HG03432 (cell line): ENCODE data around the gene MAOA.
"Not testable (repeated sequence)": the region's sequence is repeated elsewhere in the genome, so short reads cannot be mapped to it uniquely, and the experiment has no call there.

ENCODE experiments used
- ATAC-seq: cut with Tn5 transposase; IDR thresholded peaks from one replicate; pipeline ENCODE4 v1.9.1; 2021; ENCODE audit warnings: mild to moderate bottlenecking, moderate library complexity; ENCODE audit not compliant: unreplicated experiment

MAOA gene

DNA sequence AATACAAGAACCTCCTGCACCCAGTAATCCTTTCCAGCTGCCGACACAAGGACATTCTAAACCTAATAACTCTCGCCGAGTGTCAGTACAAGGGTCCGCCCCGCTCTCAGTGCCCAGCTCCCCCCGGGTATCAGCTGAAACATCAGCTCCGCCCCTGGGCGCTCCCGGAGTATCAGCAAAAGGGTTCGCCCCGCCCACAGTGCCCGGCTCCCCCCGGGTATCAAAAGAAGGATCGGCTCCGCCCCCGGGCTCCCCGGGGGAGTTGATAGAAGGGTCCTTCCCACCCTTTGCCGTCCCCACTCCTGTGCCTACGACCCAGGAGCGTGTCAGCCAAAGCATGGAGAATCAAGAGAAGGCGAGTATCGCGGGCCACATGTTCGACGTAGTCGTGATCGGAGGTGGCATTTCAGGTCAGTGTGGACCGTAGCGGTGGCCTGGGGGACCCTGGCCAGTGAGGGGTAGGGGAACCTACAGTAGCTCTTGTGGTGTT, at the start of gene MAOA:
TSS of gene MAOA (plus strand) at position 295 of the 490 bp plus-strand sequence. CDS start at position 338, 43 bp downstream.
- ATAC-seq = no peak

DNA sequence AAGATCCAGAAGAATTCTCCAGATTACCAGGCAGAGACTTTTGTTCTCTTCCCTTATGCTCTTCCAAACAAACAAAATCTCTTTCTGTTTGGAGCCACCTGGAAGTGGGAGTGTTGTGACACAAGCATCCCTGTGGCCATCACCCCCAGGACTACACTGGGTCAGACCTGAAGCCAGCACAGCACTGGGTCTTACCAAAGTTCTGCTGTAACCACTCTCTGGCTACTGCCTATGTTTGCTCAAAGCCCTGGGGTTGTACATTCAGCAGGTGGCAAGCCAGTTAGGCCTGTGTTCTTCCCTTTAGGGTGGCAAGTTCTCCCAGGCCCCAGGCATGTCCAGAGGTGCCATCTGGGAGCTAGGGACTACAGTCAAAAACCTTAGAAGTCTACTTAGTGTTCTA, 43.7 kb upstream of the MAOA start:
- no peak for ATAC-seq

DNA sequence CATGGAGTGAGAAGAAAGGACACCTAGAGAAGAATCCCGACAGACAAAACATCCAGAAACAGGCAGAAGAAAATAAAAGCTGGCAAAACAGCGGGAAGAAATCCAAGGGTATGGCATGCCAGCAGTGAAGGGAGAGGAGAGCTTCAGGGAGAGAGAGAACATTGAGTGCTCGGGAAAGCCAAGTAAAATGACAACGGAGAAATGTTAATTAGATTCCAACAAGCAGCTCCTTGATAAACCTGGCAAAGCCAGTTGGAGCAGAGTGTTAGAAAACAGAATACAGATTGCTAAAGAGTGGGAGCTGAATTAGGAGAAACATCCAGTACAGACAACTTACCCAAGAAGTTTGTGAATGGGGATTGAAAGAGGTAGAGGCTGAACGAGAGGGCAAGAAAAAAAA, 40.4 kb upstream of the MAOA start:
- no peak for ATAC-seq

- no peak for ATAC-seq
Measured at GRCh38 chrX:43618366-43619205, 37.5 kb upstream of the MAOA start.

GRCh38 chrX:43619861-43620260, 36.2 kb upstream of the MAOA start:
- ATAC-seq = not testable (repeated sequence)

- no peak for ATAC-seq
Measured at GRCh38 chrX:43627147-43627546, 29.0 kb upstream of the MAOA start.

DNA sequence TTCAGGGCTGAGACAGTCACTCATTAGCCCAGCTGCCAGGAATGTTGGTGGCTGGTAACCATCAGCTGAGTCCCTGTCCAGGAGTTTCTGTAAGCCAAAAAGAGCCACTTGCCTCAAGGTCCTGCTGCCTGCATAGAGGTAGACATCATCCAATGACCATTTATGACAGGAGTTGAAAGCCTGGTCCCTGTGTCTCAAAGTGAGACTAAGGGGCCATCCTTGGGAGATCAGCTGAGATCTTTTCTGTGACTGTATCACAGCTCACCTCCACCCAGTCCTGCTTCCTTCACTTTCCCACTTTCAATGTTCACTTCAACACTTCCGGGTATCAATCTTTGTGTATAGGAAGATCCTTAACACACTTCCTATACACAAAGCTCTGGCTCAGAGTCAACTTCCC, 28.4 kb upstream of the MAOA start:
- ATAC-seq = no peak

DNA sequence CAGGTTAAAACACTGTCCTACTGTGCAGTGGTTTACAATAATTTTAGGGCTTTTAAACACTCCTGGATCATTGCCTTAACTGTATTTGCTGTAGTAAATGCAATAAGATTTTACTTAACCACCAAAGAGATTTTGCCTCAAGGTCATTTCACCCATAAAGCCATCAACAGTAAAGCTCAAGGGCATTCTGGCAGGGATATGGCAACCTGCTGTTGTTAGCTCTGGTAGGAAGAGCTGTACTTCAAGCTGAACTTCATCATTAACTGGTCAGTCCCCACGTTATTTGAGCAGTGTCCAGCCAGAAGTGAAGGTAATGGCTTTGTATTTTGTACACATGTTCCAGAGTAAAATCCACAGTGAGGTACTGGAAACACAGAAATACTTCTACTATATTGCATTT, 26.9 kb upstream of the MAOA start:
- ATAC-seq = no peak

GRCh38 chrX:43631841-43632240, 24.3 kb upstream of the MAOA start:
- ATAC-seq = no peak

DNA sequence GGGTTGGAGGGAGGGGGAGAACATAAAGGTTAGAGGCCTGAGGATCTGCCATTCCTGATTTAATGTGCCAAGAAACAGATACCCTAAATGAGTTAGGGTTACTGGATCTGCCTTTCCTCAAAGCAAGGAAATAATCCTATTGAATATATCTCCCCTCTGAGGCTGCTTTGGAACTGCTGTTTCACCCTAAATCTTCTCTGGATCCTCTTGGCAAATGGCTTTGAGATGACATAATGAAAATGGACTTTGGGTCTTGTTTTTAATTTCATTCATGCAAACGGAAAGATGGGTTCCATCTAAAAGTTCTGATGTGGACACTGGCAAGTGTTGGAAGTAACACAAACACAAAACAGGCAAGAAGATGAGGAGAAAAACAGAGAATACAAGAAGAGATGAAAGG, 23.0 kb upstream of the MAOA start:
- no peak for ATAC-seq

- no peak for ATAC-seq
Measured at GRCh38 chrX:43633757-43634156, 22.3 kb upstream of the MAOA start.

DNA sequence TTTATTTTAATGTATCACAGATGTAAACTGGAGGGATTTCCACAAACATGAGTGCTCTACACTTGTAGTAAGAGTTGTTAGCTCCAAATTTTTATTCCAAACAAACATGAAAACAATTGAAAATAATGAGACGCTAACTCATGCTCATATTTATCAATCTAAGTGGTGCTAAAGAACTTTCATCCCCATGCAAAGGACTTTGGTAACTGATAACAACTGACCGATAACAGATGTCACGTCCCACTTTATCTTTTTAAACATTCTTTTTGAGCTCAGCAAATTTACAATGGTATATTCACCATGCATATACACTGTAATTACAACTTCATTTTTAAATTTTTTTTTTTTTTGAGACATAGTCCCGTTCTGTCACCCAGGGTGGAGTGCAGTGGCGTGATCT, 15.6 kb upstream of the MAOA start:
- no peak for ATAC-seq

DNA sequence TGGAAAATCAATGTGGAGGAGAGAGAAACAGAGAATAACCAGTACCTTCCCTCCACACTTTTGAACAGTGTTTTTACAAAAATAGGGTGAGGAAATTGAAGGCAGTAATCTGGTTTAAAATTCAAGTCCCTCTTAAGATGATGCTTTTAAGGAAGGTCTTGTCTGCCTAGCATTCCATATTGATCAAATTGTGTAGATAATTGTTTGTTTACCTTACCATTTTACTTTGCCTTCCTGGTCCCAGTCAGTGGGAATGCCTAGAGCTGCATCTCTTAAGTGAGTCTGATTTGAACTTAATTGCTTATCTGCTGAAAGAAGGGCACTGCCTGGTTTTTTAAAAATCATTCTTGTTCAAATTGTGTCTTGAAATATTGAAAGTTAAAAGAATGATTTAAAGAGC, 14.4 kb upstream of the MAOA start:
- no peak for ATAC-seq

- ATAC-seq = no peak
Measured at GRCh38 chrX:43643201-43643600, 12.9 kb upstream of the MAOA start.

DNA sequence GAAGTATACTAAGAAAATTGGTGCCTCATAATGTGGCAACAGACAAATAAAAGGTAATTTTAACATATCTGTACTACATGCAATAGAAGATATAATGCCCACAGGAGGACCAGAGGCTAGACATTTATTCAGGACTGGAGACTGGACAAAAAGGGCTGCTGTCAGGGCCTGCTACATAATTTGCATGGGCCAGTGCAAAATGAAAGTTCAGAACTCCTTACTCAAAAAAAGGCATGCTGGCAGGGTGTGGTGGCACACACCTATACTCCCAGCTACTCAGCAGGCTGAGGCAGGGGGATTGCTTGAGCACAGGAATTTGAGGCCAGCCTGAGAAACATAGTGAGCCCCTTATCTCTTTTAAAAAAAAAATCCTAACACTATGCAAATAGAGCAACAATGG, 12.4 kb upstream of the MAOA start:
- no peak for ATAC-seq

- no peak for ATAC-seq
Measured at GRCh38 chrX:43644124-43644701, 11.9 kb upstream of the MAOA start.

GRCh38 chrX:43646800-43647199, 9.3 kb upstream of the MAOA start:
- no peak for ATAC-seq

DNA sequence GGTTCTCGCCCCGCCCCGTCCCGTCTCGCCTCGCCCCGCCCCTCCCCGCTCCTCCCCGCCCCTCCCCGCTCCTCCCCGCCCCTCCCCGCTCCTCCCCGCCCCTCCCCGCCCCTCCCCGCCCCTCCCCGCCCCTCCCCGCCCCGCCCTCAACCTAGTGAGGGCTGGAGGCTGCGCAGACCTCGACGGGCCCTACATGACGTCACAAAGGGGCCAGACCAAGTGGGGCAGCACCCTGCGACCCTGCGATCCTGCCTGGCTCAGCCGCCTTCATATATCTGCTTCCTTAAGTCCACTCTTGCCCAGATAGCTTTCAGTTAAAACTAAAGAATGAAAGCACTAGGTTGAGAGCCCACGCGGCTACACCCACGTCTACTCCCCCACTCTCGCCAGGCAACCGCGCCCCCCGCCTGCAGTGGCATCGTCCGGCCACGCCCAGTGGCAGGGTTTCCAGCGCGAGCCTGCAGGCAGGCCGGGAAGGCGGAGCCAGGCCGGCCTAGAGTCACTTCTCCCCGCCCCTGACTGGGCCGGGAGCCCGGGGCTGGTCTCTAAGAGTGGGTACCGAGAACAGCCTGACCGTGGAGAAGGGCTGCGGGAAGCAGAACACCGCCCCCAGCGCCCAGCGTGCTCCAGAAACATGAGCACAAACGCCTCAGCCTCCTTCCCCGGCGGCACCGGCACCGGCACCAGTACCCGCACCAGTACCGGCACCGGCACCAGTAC, 1.5 kb upstream of the MAOA start:
- peak; percentile 99 for ATAC-seq

DNA sequence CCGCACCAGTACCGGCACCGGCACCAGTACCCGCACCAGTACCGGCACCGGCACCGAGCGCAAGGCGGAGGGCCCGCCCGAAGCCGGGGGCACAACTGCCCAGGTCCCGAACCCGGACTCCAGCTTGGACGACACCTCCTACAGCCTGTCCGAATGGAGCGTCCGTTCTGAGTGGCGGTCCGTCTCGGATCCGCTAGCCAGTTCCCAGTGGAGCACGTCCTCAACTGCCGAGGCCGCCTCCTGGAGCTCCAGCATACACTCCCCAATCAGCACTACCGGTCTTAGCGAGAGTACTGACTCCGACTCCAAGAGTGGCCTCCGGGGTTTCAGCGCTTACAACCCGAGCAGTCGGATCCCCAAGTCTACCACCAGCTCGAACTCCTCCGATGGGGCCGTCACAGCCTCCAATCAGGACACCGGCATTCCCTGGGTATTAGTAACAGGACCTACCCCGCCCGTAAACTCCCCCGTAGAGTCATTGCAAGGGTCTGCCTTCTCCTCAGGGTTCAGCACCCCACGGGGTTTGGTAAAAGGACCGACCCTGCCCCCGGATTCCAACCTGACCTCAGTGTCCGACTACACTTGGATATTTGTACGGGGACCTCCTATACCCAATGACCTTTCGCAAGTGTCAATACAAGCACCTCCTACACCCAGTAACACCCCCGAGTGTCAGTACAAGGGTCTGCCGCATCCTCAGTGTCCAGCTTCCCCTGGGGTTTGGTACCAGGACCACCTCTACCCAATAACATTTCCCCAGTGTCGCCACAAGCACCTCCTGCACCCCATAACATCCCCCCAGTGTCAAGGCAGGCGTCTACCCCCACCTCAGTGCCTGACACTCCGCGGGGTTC, 721 bp upstream of the MAOA start:
- ATAC-seq = peak; percentile 21

DNA sequence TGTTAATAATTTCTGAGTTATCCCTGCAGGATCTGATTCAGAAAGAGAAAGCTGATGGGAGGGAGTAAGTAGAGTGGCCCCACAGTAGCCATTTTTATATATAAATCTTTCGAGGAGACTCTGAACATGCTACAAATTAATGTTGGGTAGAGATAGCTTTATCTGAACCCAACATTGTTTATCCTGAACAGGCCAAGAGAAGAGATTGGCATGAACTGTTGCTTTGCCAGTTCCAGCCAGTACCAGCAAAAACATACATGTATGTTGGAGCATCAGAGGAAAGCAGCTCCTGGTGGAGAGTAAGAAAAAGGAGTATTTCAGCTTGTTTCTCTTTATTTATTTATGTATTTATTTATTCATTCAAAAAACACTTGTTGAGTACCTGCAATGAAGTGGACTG, 1.6 kb downstream of the MAOA start:
- no peak for ATAC-seq
